K562 (cell line): ENCODE measurements around the gene SPINK5. TPM values are rescaled to one million over a fixed set of nuclear protein-coding genes. Genes with fewer than 3 reads are reported as not detected.

Experiments
- ATAC-seq: fragments of 200-7000 bp; cut with Tn5 transposase; 3 replicates; pipeline ENCODE4 v1.9.1; 2020; ENCODE audit warnings: moderate library complexity
- BruUV-seq: library from RNA; stranded (reverse); fragments of 400-500 nt; replicated peaks from 2 replicates; lab custom pipeline; 2021; lab: Mats Ljungman, UMichigan
- CTCF ChIA-PET: fragments of 300-600 bp; formaldehyde crosslinking; extraction: SDS; loops from one replicate; lab custom pipeline; 2021; ENCODE audit warnings: low intra/inter-chr PET ratio; lab: Yijun Ruan, JAX
- POLR2A ChIA-PET: fragments of 300-600, 350-650 bp; sonication (Branson Sonifier 250); formaldehyde crosslinking; extraction: SDS; loops from one replicate; lab custom pipeline; 2021; ENCODE audit warnings: antibody characterized with exemption, inconsistent platforms; lab: Yijun Ruan, JAX
- DNase-seq, 4 experiments: peaks; one replicate each; pipeline versions ENCODE4 v3.0.0 to v3.0.0-alpha.2; 2011 to 2018; ENCODE audit warnings: low spot score in 3 of 4, mixed read lengths in 3 of 4; ENCODE audit errors: extremely low read depth in 1 of 4
- FAIRE-seq: peaks from 2 replicates; lab custom pipeline; 2011; peaks lifted over from hg19 to GRCh38; lab: Jason Lieb, UNC
- H2AFZ ChIP-seq: 2 replicates; pipeline ENCODE4 v1.6.0; 2011; ENCODE audit warnings: low read depth, low read length, control low read depth, inconsistent platforms
- H3K27ac ChIP-seq: fragments of 200-600 bp; 3 replicates; pipeline ENCODE4 v1.8.0; 2011; ENCODE audit warnings: low read depth, mild to moderate bottlenecking, control low read depth, inconsistent platforms, low read length, moderate library complexity, mixed read lengths; ENCODE audit errors: extremely low read depth
- H3K27me3 ChIP-seq, 2 experiments: fragments of 300-600 bp in 1 of 2; 2 replicates in 1 of 2; 3 replicates in 1 of 2; pipeline versions ENCODE4 v1.6.0 to v1.8.0; 2011; ENCODE audit warnings: inconsistent platforms in 2 of 2, low read length in 2 of 2, mild to moderate bottlenecking in 1 of 2, mixed read lengths in 1 of 2, moderate library complexity in 1 of 2; ENCODE audit not compliant: control insufficient read depth in 2 of 2, insufficient read depth in 2 of 2
- H3K36me3 ChIP-seq: fragments of 300-600 bp; 3 replicates; pipeline ENCODE4 v1.8.0; 2011; ENCODE audit warnings: mild to moderate bottlenecking, low read length, inconsistent platforms; ENCODE audit not compliant: control insufficient read depth, insufficient read depth
- H3K4me1 ChIP-seq, 2 experiments: fragments of 200-600 bp in 1 of 2; replicated peaks in 1 of 2; 2 replicates in 1 of 2; 3 replicates in 1 of 2; pipeline versions ENCODE4 v1.5.1 to v1.8.0; 2011; ENCODE audit warnings: inconsistent platforms in 2 of 2, low read length in 2 of 2, mild to moderate bottlenecking in 1 of 2, mixed read lengths in 1 of 2, moderate library complexity in 1 of 2; ENCODE audit not compliant: control insufficient read depth in 2 of 2, insufficient read depth in 2 of 2
- H3K4me2 ChIP-seq: 2 replicates; pipeline ENCODE4 v1.6.1; 2011; ENCODE audit warnings: low read length, control low read depth, inconsistent platforms, mixed read lengths; ENCODE audit not compliant: insufficient read depth
- H3K4me3 ChIP-seq: fragments of 200-600 bp; sonication (generic), shearing (Covaris generic); 2 replicates; pipeline ENCODE4 v1.5.1; 2016; ENCODE audit warnings: control low read depth, inconsistent platforms
- H3K79me2 ChIP-seq: fragments of 200-600 bp; 3 replicates; pipeline ENCODE4 v1.8.0; 2011; ENCODE audit warnings: low read length, inconsistent platforms; ENCODE audit not compliant: control insufficient read depth, insufficient read depth
- H3K9ac ChIP-seq, 2 experiments: 2 replicates each; pipeline versions ENCODE4 v1.6.0 to v1.6.1; 2011; ENCODE audit warnings: low read depth in 2 of 2, low read length in 2 of 2, control low read depth in 1 of 2, inconsistent platforms in 1 of 2, mild to moderate bottlenecking in 1 of 2, mixed read lengths in 1 of 2; ENCODE audit not compliant: insufficient read depth in 1 of 2
- H3K9me1 ChIP-seq: one replicate; pipeline ENCODE4 v1.6.0; 2011; ENCODE audit warnings: inconsistent platforms, mild to moderate bottlenecking, low read length, moderate library complexity; ENCODE audit not compliant: control insufficient read depth, insufficient read depth
- H3K9me3 ChIP-seq: replicated peaks from 2 replicates; pipeline ENCODE4 v1.5.1; 2011; ENCODE audit warnings: low read depth, low read length, inconsistent platforms; ENCODE audit not compliant: control insufficient read depth, insufficient read depth
- H4K20me1 ChIP-seq: replicated peaks from 2 replicates; pipeline ENCODE4 v1.6.1; 2011; ENCODE audit warnings: low read length, inconsistent platforms, mixed read lengths; ENCODE audit not compliant: control insufficient read depth, insufficient read depth
- HMGN3 ChIP-seq: IDR thresholded peaks from 2 replicates; pipeline ENCODE4 v1.6.1; 2011; ENCODE audit warnings: borderline replicate concordance, low read depth, mild to moderate bottlenecking, mixed read lengths, low read length; ENCODE audit not compliant: insufficient read length; ENCODE audit errors: extremely low read depth
- NCOR1 ChIP-seq: fragments of 450-650 bp; IDR thresholded peaks from 2 replicates; pipeline ENCODE4 v1.6.1; 2016; ENCODE audit warnings: mild to moderate bottlenecking, moderate library complexity
- PRMT5 ChIP-seq: sonication (generic); formaldehyde crosslinking; IDR thresholded peaks from 2 replicates; pipeline ENCODE4 v1.5.0; 2020; ENCODE audit warnings: missing genetic modification reagents
- SLC30A9 ChIP-seq: fragments of 250-450 bp; sonication (Bioruptor Pico); IDR thresholded peaks from 2 replicates; pipeline ENCODE4 v1.8.0; 2022; ENCODE audit warnings: mild to moderate bottlenecking, moderate library complexity
- SPI1 ChIP-seq: IDR thresholded peaks from 2 replicates; pipeline ENCODE4 v1.6.1; 2011; ENCODE audit warnings: low read depth, low read length, control low read depth, borderline replicate concordance
- THRB ChIP-seq: fragments of 450-650 bp; formaldehyde crosslinking; conservative IDR thresholded peaks from 2 replicates; pipeline ENCODE4 v1.4.0; 2022; ENCODE audit warnings: mild to moderate bottlenecking, missing genetic modification characterization
- ZNF263 ChIP-seq: sonication (generic); formaldehyde crosslinking; IDR thresholded peaks from 2 replicates; pipeline ENCODE4 v1.8.0; 2022; ENCODE audit warnings: mild to moderate bottlenecking, missing genetic modification reagents, borderline replicate concordance
- ZNF41 ChIP-seq: fragments of 250-450 bp; sonication (Bioruptor Pico); conservative IDR thresholded peaks from 2 replicates; pipeline ENCODE4 v1.4.0; 2020; ENCODE audit warnings: mild to moderate bottlenecking
- WGBS: fragments of 100-300 bp; shearing (Covaris generic); methylation state at CpG from one replicate; pipeline ENCODE4 v1.1.6; 2016; ENCODE audit warnings: low coverage, mixed read lengths; ENCODE audit not compliant: insufficient coverage; ENCODE audit errors: missing lambda C conversion rate; 5-methylcytosine and 5-hydroxymethylcytosine counted together
- in situ Hi-C: fragments of 300-500 bp; cut with MboI; formaldehyde crosslinking; loops from 4 replicates; pipeline ENCODE4 v1.15.0; 2018; ENCODE audit warnings: inconsistent platforms, mixed read lengths
- intact Hi-C: fragments of 100-400 bp; cut with micrococcal nuclease; formaldehyde crosslinking; loops from 2 replicates; pipeline ENCODE4 v1.14.2; 2022
- polyA plus RNA-seq, 8 experiments: library from polyadenylated mRNA; depleted of rRNA in 4 of 8; stranded (reverse) in 5 of 8; unstranded in 3 of 8; fragments of >200 nt; fragmentation: Nextera tagmentation in 2 of 8; fragmentation: Illumina TruSeq in 1 of 8; extraction: Ambion mirVana in 2 of 8; extraction: Trizol in 1 of 8; gene quantifications; 2 replicates each; pipeline versions ENCODE4 v1.2.1 to v1.2.3, GENCODE V29; 2011 to 2014; ENCODE audit warnings: inconsistent platforms in 1 of 8, missing spikeins in 1 of 8
- total RNA-seq, 7 experiments: library from RNA; depleted of rRNA in 6 of 7; stranded (reverse); fragments of >200 nt in 6 of 7; fragmentation: Illumina TruSeq in 2 of 7; extraction: Trizol in 2 of 7; gene quantifications; 2 replicates each; pipeline versions ENCODE4 v1.2.1 to v1.2.3, GENCODE V29; 2011 to 2021; ENCODE audit warnings: low replicate concordance in 1 of 7

Gene SPINK5
- total and polyA plus RNA-seq, 9 of the 15 experiments (the other 6 are each of a cell fraction or from before 2014, with no cell fraction given): 0.07 to 0.68 (median 0.16) TPM; not detected in 1

DNA sequence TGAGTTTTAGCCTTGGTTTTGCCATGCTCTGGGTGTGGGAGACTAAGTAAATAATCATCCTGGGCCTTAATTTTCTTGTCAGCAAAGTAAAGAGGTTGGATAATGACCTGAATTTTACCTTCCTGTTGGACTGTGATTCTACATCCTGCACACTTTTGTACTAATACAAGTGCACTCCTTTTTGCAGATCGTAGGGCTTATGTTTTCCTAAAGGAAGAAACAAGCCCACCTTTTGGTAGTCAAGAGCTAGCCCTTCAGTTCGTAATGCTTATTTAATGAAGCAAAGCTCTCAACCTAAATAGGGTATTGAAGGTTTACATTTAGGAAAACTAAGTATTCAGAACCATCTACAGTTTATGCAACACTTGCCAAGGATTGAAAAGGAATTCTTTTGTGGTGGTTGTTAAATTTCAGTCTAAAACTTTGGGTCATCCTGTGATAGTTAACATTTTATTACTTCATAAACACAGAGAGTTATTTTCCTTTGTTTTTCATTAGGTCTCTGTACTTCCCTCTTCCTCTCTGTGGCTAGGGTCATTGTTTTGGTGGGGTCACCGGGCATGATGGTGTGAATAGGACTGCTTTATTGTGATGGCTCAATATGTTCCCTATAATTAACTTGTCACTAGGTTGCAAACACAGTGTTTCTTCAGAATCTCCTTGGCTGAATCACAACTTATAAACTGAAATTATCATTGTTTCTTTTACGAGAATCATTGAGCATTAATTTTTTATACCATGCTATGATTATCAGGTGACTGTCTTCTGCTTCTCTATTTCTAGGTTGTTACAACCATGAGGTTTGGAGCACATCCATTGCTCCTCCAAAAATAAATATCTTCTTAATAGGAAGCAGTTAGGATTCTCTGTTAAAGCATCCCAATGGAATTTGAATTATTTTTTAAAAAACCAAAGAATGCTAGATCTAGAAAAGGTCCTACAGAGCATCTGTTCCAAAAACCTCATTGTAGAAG is 28.5 kb downstream of the SPINK5 start:
- no peaks in the 10 kb centered on the region for H3K9me1 ChIP-seq
- in situ Hi-C loops: no loop called here
- ATAC-seq (no peak), FAIRE-seq (no peak), DNase-seq (no peak)
- no peak overlapping the region for H2AFZ ChIP-seq
- ChIA-PET POLR2A (no interaction called here), CTCF (no interaction called here)
- BruUV-seq: no TSS peak
- no peak overlapping the region for H3K9ac ChIP-seq
- H3K4me3 ChIP-seq: no peak overlapping the region
- no peaks in the 10 kb centered on the region for H3K36me3 ChIP-seq
- no peaks in the 10 kb centered on the region for H3K79me2 ChIP-seq
- H4K20me1 ChIP-seq: no peaks in the 10 kb centered on the region
- H3K4me1 ChIP-seq: no peaks in the 10 kb centered on the region
- WGBS: 12% methylated on average over 4 of the region's 4 CpGs
- no peak overlapping the region for H3K27ac ChIP-seq
- no peaks in the 10 kb centered on the region for H3K27me3 ChIP-seq
- no peak for TF ChIP-seq THRB (CRISPR knock-in tag)
- no peak for TF ChIP-seq SLC30A9
- TF ChIP-seq PRMT5 (CRISPR knock-in tag): no peak
- TF ChIP-seq ZNF263 (CRISPR knock-in tag): no peak
- no peak for TF ChIP-seq NCOR1
- TF ChIP-seq HMGN3: no peak
- TF ChIP-seq SPI1: no peak
- TF ChIP-seq ZNF41 (CRISPR knock-in tag): no peak
- no peak overlapping the region for H3K4me2 ChIP-seq
- intact Hi-C loops: no loop called here
- no peaks in the 10 kb centered on the region for H3K9me3 ChIP-seq
